ENCODE measurements around the gene SC5D. TPM values are rescaled to one million over a fixed set of nuclear protein-coding genes. Genes with fewer than 3 reads are reported as not detected.

The SC5D gene
- total and polyA plus RNA-seq, 2 of the 4 experiments (the other 2 are of a cell fraction) = 21.3 to 21.7 TPM

- POLR2A ChIA-PET (ENCODE audit: unreplicated experiment) = no interaction called here
- Histone ChIP-seq H3K27ac (ENCODE audit: insufficient read depth, low read length) (no peak overlapping the region), H3K4me2 (ENCODE audit: low read depth, low read length) (no peak overlapping the region), H2BK5ac (ENCODE audit: low read depth, low read length, poor library complexity, severe bottlenecking) (no peak overlapping the region), H3K79me1 (ENCODE audit: low read depth in 1 of 2, low read length in 2 of 2) (no peaks in the 10 kb centered on the region), H3K36me3 (ENCODE audit: control insufficient read depth, insufficient read depth, low read length) (no peaks in the 10 kb centered on the region; the same call in 1 of the 2 replicates), H3K27me3 (ENCODE audit: control insufficient read depth, insufficient read depth, low read length) (no peaks in the 10 kb centered on the region), H4K8ac (ENCODE audit: low read depth in 2 of 2, low read length in 2 of 2) (no peak overlapping the region), H3K23ac (ENCODE audit: low read depth, low read length) (no peak overlapping the region), H4K20me1 (ENCODE audit: insufficient read depth, low read length) (no peaks in the 10 kb centered on the region), H2BK15ac (ENCODE audit: low read depth, low read length) (no peak overlapping the region), H2AK5ac (ENCODE audit: low read depth, low read length) (no peak overlapping the region), H2BK120ac (ENCODE audit: low read depth, low read length) (no peak overlapping the region), H4K5ac (ENCODE audit: low read depth, low read length) (no peak overlapping the region), H2BK20ac (ENCODE audit: low read depth, low read length) (no peak overlapping the region), H3K4ac (ENCODE audit: low read depth, low read length) (no peak overlapping the region), H2AFZ (replicated peaks; ENCODE audit: low read length, poor library complexity) (no peak overlapping the region), H3K18ac (ENCODE audit: low read depth, low read length) (no peak overlapping the region), H3K4me1 (ENCODE audit: control insufficient read depth, insufficient read depth, low read length) (no peaks in the 10 kb centered on the region), H2AK9ac (replicated peaks; ENCODE audit: low read depth, low read length, poor library complexity) (no peak overlapping the region), H3K4me3 (ENCODE audit: insufficient read depth, low read depth, low read length) (no peak overlapping the region), H3K9ac (ENCODE audit: low read depth, low read length) (no peak overlapping the region), H3K56ac (ENCODE audit: extremely low read depth, insufficient read depth, low read length) (no peak overlapping the region), H3K9me1 (ENCODE audit: insufficient read depth, low read length) (no peaks in the 10 kb centered on the region), H4K91ac (ENCODE audit: insufficient read depth, low read depth, low read length) (no peak overlapping the region), H3K14ac (replicated peaks; ENCODE audit: low read depth, low read length) (no peak overlapping the region), H3K9me3 (ENCODE audit: control insufficient read depth, insufficient read depth, low read length) (no peaks in the 10 kb centered on the region)
- dilution Hi-C loops (cut with HindIII; ENCODE audit: low sequenced_read_pairs, unreplicated experiment) (no loop called here), intact Hi-C loops (cut with micrococcal nuclease) (no loop called here), in situ Hi-C loops (cut with MboI; ENCODE audit: low sequenced_read_pairs) (loop anchor here (25.0 kb wide), 2 partner anchors 900 to 1200 kb away; no protein-coding TSS in a partner anchor)
- no peak for ATAC-seq (ENCODE audit: low read depth)
- CTCF ChIA-PET = interaction anchor here (0.7 kb wide), 1 partner anchor 9 kb away, joined by 3 read pairs; no protein-coding TSS in a partner anchor
- no TSS peak for BruUV-seq (replicated peaks)
- no CpG with 5 or more reads among the region's 2 CpGs for WGBS, 2 experiments (ENCODE audit: extremely low coverage in 2 of 2, insufficient read length in 1 of 2)
- DNase-seq = no peak
- TF ChIP-seq SMC3 (IDR thresholded peaks at IDR 0.05; ENCODE audit: low read depth, low read length) = no peak
- TF ChIP-seq RAD21 (IDR thresholded peaks at IDR 0.05; ENCODE audit: low read length) = no peak
- no peak for TF ChIP-seq MXI1 (IDR thresholded peaks at IDR 0.05; ENCODE audit: borderline replicate concordance, low read depth, low read length)
- no peak for TF ChIP-seq BHLHE40 (IDR thresholded peaks at IDR 0.05; ENCODE audit: low read depth, low read length)
- no peak for TF ChIP-seq FOS (IDR thresholded peaks at IDR 0.05; ENCODE audit: low read depth, low read length)
- TF ChIP-seq MAZ (IDR thresholded peaks at IDR 0.05; ENCODE audit: borderline replicate concordance, low read depth, low read length) = no peak
- no peak for TF ChIP-seq MAFK (IDR thresholded peaks at IDR 0.05; ENCODE audit: low read depth, low read length)
- no peak for TF ChIP-seq CHD1 (IDR thresholded peaks at IDR 0.05; ENCODE audit: low read depth, low read length)
- no peak for TF ChIP-seq CEBPB (IDR thresholded peaks at IDR 0.05; ENCODE audit: low read depth, low read length)
- no peak for TF ChIP-seq RCOR1 (IDR thresholded peaks at IDR 0.05; ENCODE audit: insufficient replicate concordance, low read length)
These were observed 19.9 kb downstream of the SC5D start for GRCh38 chr11:121312483-121312882.
